Parathyroid adenoma (tissue), 2 donors: Measurements from ENCODE around the gene PLEKHA6.

Experiments used
- H2AFZ ChIP-seq: fragments of 300-600 bp; sonication (generic); one replicate; pipeline ENCODE4 v1.7.0; 2017; ENCODE audit warnings: antibody characterized with exemption, mild to moderate bottlenecking
- H3K27ac ChIP-seq: fragments of 300-600 bp; sonication (generic); one replicate; pipeline ENCODE4 v1.7.0; 2017
- H3K27me3 ChIP-seq: fragments of 300-600 bp; sonication (generic); one replicate; pipeline ENCODE4 v1.7.0; 2017; ENCODE audit warnings: low read length; ENCODE audit not compliant: control insufficient read depth, insufficient read depth
- H3K36me3 ChIP-seq: fragments of 300-600 bp; sonication (generic); one replicate; pipeline ENCODE4 v1.7.0; 2017; ENCODE audit warnings: low read length; ENCODE audit not compliant: control insufficient read depth, insufficient read depth
- H3K4me1 ChIP-seq: fragments of 300-600 bp; sonication (generic); one replicate; pipeline ENCODE4 v1.7.0; 2017; ENCODE audit warnings: control low read depth
- H3K4me2 ChIP-seq: fragments of 300-600 bp; sonication (generic); one replicate; pipeline ENCODE4 v1.7.0; 2017; ENCODE audit warnings: low read length
- H3K4me3 ChIP-seq: fragments of 300-600 bp; sonication (generic); one replicate; pipeline ENCODE4 v1.7.0; 2017; ENCODE audit warnings: low read depth, low read length
- H3K79me2 ChIP-seq: fragments of 300-600 bp; sonication (generic); one replicate; pipeline ENCODE4 v1.7.0; 2017; ENCODE audit warnings: control low read depth
- H3K9ac ChIP-seq: fragments of 300-600 bp; sonication (generic); one replicate; pipeline ENCODE4 v1.7.0; 2017; ENCODE audit warnings: mild to moderate bottlenecking
- H3K9me3 ChIP-seq: fragments of 300-600 bp; sonication (generic); one replicate; pipeline ENCODE4 v1.7.0; 2017; ENCODE audit warnings: low read length; ENCODE audit not compliant: control insufficient read depth
- CTCF ChIP-seq: fragments of 300-600 bp; sonication (generic); IDR thresholded peaks from one replicate; pipeline ENCODE4 v1.7.0; 2017; ENCODE audit warnings: antibody characterized with exemption, mild to moderate bottlenecking
- donor health status: primary hyperparathyroidism.

PLEKHA6 gene

GRCh38 chr1:204221271-204221670 is 138.5 kb downstream of the PLEKHA6 start:
- Histone ChIP-seq H3K79me2 (no peaks in the 10 kb centered on the region), H3K4me2 (no peak overlapping the region), H3K4me1 (no peaks in the 10 kb centered on the region), H2AFZ (no peak overlapping the region), H3K27me3 (no peaks in the 10 kb centered on the region), H3K9me3 (no peaks in the 10 kb centered on the region), H3K36me3 (no peaks in the 10 kb centered on the region), H3K27ac (no peak overlapping the region), H3K4me3 (no peak overlapping the region), H3K9ac (no peak overlapping the region)
- no peak for TF ChIP-seq CTCF

GRCh38 chr1:204219971-204220616 is 139.6 kb downstream of the PLEKHA6 start:
- no peak overlapping the region for H3K27ac ChIP-seq
- H3K4me1 ChIP-seq, result no peaks in the 10 kb centered on the region
- H2AFZ ChIP-seq, result no peak overlapping the region
- no peaks in the 10 kb centered on the region for H3K79me2 ChIP-seq
- no peak overlapping the region for H3K4me2 ChIP-seq
- H3K9me3 ChIP-seq, result no peaks in the 10 kb centered on the region
- no peak overlapping the region for H3K9ac ChIP-seq
- H3K36me3 ChIP-seq, result no peaks in the 10 kb centered on the region
- no peaks in the 10 kb centered on the region for H3K27me3 ChIP-seq
- H3K4me3 ChIP-seq, result no peak overlapping the region
- TF ChIP-seq CTCF, result no peak

GRCh38 chr1:204218552-204218951 is 141.2 kb downstream of the PLEKHA6 start:
- no peak overlapping the region for H3K27ac ChIP-seq
- H3K9me3 ChIP-seq, result no peaks in the 10 kb centered on the region
- H3K4me3 ChIP-seq, result no peak overlapping the region
- no peaks in the 10 kb centered on the region for H3K36me3 ChIP-seq
- no peaks in the 10 kb centered on the region for H3K27me3 ChIP-seq
- no peak overlapping the region for H3K4me2 ChIP-seq
- H2AFZ ChIP-seq, result no peak overlapping the region
- TF ChIP-seq CTCF, result no peak
- H3K4me1 ChIP-seq, result no peaks in the 10 kb centered on the region
- no peaks in the 10 kb centered on the region for H3K79me2 ChIP-seq
- H3K9ac ChIP-seq, result no peak overlapping the region

GRCh38 chr1:204217648-204218000 is 142.1 kb downstream of the PLEKHA6 start:
- H3K9me3 ChIP-seq, result no peaks in the 10 kb centered on the region

More at GRCh38 chr1:204217648-204218000, 142.1 kb downstream of the PLEKHA6 start:
- Histone ChIP-seq H3K36me3 (no peaks in the 10 kb centered on the region), H3K27ac (no peak overlapping the region), H3K79me2 (no peaks in the 10 kb centered on the region), H3K4me1 (no peaks in the 10 kb centered on the region), H2AFZ (no peak overlapping the region), H3K27me3 (no peaks in the 10 kb centered on the region), H3K9ac (no peak overlapping the region), H3K4me3 (no peak overlapping the region), H3K4me2 (no peak overlapping the region)
- TF ChIP-seq CTCF, result no peak
